ENCODE measurements around the gene AMY2B. TPM values are rescaled to one million over a fixed set of nuclear protein-coding genes. Genes with fewer than 3 reads are reported as not detected.
"Not testable (repeated sequence)": the region's sequence is repeated elsewhere in the genome, so short reads cannot be mapped to it uniquely, and the experiment has no call there.

The AMY2B gene
- total and polyA plus RNA-seq, 2 of the 4 experiments (the other 2 are of a cell fraction) = 0.72 to 1.7 TPM

GRCh38 chr1:103602740-103603139 is 31.4 kb downstream of the AMY2B start:
- H3K36me3 ChIP-seq (ENCODE audit: control insufficient read depth, insufficient read depth, low read length); H3K14ac ChIP-seq (replicated peaks; ENCODE audit: low read depth, low read length); H3K4me1 ChIP-seq (ENCODE audit: control insufficient read depth, insufficient read depth, low read length); H3K4me3 ChIP-seq (ENCODE audit: insufficient read depth, low read depth, low read length); H2AK9ac ChIP-seq (replicated peaks; ENCODE audit: low read depth, low read length, poor library complexity); H3K4ac ChIP-seq (ENCODE audit: low read depth, low read length); POLR2A ChIA-PET (ENCODE audit: unreplicated experiment); H2AFZ ChIP-seq (replicated peaks; ENCODE audit: low read length, poor library complexity); H4K20me1 ChIP-seq (ENCODE audit: insufficient read depth, low read length); H4K5ac ChIP-seq (ENCODE audit: low read depth, low read length); H3K27me3 ChIP-seq (ENCODE audit: control insufficient read depth, insufficient read depth, low read length); intact Hi-C loops (cut with micrococcal nuclease); ATAC-seq (ENCODE audit: low read depth); BruUV-seq (replicated peaks); dilution Hi-C loops (cut with HindIII; ENCODE audit: low sequenced_read_pairs, unreplicated experiment); H3K9me1 ChIP-seq (ENCODE audit: insufficient read depth, low read length); H4K8ac ChIP-seq (ENCODE audit: low read depth in 2 of 2, low read length in 2 of 2); H3K9me3 ChIP-seq (ENCODE audit: control insufficient read depth, insufficient read depth, low read length); H3K4me2 ChIP-seq (ENCODE audit: low read depth, low read length); in situ Hi-C loops (cut with MboI; ENCODE audit: low sequenced_read_pairs); H3K23ac ChIP-seq (ENCODE audit: low read depth, low read length); H3K79me1 ChIP-seq (ENCODE audit: low read depth in 1 of 2, low read length in 2 of 2); H2AK5ac ChIP-seq (ENCODE audit: low read depth, low read length); H4K91ac ChIP-seq (ENCODE audit: insufficient read depth, low read depth, low read length); H2BK15ac ChIP-seq (ENCODE audit: low read depth, low read length); H2BK20ac ChIP-seq (ENCODE audit: low read depth, low read length); DNase-seq; H3K9ac ChIP-seq (ENCODE audit: low read depth, low read length); H2BK120ac ChIP-seq (ENCODE audit: low read depth, low read length); H3K27ac ChIP-seq (ENCODE audit: insufficient read depth, low read length); CTCF ChIA-PET; H3K18ac ChIP-seq (ENCODE audit: low read depth, low read length); H2BK5ac ChIP-seq (ENCODE audit: low read depth, low read length, poor library complexity, severe bottlenecking); H3K56ac ChIP-seq (ENCODE audit: extremely low read depth, insufficient read depth, low read length): not testable (repeated sequence)
- WGBS, 2 experiments (ENCODE audit: extremely low coverage in 2 of 2, insufficient read length in 1 of 2) = no CpG with 5 or more reads among the region's 3 CpGs

Measured in IMR-90 (cell line).